ENCODE data around the gene CMTM4.

Gene CMTM4

GRCh38 chr16:66712512-66712911 lies 16.0 kb upstream of the CMTM4 start:
- in situ Hi-C loops (cut with HindIII; ENCODE audit: low sequenced_read_pairs) = no loop called here
- no peak for TF ChIP-seq CTCF (IDR thresholded peaks at IDR 0.05; ENCODE audit: low read depth, low read length, missing control alignments)
- H3K4me3 ChIP-seq (ENCODE audit: low read depth, low read length) = no peak overlapping the region
- DNase-seq (ENCODE audit: low read depth) = no peak

GRCh38 chr16:66711581-66711980 lies 15.0 kb upstream of the CMTM4 start:
- in situ Hi-C loops (cut with HindIII; ENCODE audit: low sequenced_read_pairs) = no loop called here
- DNase-seq (ENCODE audit: low read depth) = no peak
- TF ChIP-seq CTCF (IDR thresholded peaks at IDR 0.05; ENCODE audit: low read depth, low read length, missing control alignments) = no peak
- no peak overlapping the region for H3K4me3 ChIP-seq (ENCODE audit: low read depth, low read length)

GRCh38 chr16:66706506-66706880 lies 9.9 kb upstream of the CMTM4 start:
- in situ Hi-C loops (cut with HindIII; ENCODE audit: low sequenced_read_pairs) = no loop called here
- TF ChIP-seq CTCF (IDR thresholded peaks at IDR 0.05; ENCODE audit: low read depth, low read length, missing control alignments) = no peak
- no peak overlapping the region for H3K4me3 ChIP-seq (ENCODE audit: low read depth, low read length)
- DNase-seq (ENCODE audit: low read depth) = no peak

- TF ChIP-seq CTCF (IDR thresholded peaks at IDR 0.05; ENCODE audit: low read depth, low read length, missing control alignments) = no peak
- DNase-seq (ENCODE audit: low read depth) = no peak
- H3K4me3 ChIP-seq (ENCODE audit: low read depth, low read length) = no peak overlapping the region
- in situ Hi-C loops (cut with HindIII; ENCODE audit: low sequenced_read_pairs) = no loop called here
Measured at GRCh38 chr16:66705790-66706505, 9.4 kb upstream of the CMTM4 start.

GRCh38 chr16:66703406-66704215 lies 7.1 kb upstream of the CMTM4 start:
- no peak for DNase-seq (ENCODE audit: low read depth)
- no peak for TF ChIP-seq CTCF (IDR thresholded peaks at IDR 0.05; ENCODE audit: low read depth, low read length, missing control alignments)
- H3K4me3 ChIP-seq (ENCODE audit: low read depth, low read length) = no peak overlapping the region
- in situ Hi-C loops (cut with HindIII; ENCODE audit: low sequenced_read_pairs) = no loop called here

- TF ChIP-seq CTCF (IDR thresholded peaks at IDR 0.05; ENCODE audit: low read depth, low read length, missing control alignments) = no peak
- in situ Hi-C loops (cut with HindIII; ENCODE audit: low sequenced_read_pairs) = no loop called here
Measured at GRCh38 chr16:66701516-66701915, 5.0 kb upstream of the CMTM4 start.

More at GRCh38 chr16:66701516-66701915, 5.0 kb upstream of the CMTM4 start:
- DNase-seq (ENCODE audit: low read depth) = no peak
- no peak overlapping the region for H3K4me3 ChIP-seq (ENCODE audit: low read depth, low read length)

All from astrocyte of the cerebellum (primary cell).